DOHH2 (cell line): ENCODE data around the gene MAP2.
"Not testable (repeated sequence)": the region's sequence is repeated elsewhere in the genome, so short reads cannot be mapped to it uniquely, and the experiment has no call there.

ENCODE experiments used
- H3F3A ChIP-seq: fragments of 200-600 bp; sonication (generic), shearing (Covaris generic); 2 replicates; pipeline ENCODE4 v1.6.0; 2016; ENCODE audit warnings: antibody characterized with exemption, mild to moderate bottlenecking; ENCODE audit not compliant: control insufficient read depth, insufficient read depth
- H3K27ac ChIP-seq: fragments of 200-600 bp; sonication (generic); 2 replicates; pipeline ENCODE4 v1.5.1; 2014; ENCODE audit warnings: low read depth, mild to moderate bottlenecking, low read length, moderate library complexity
- H3K27me3 ChIP-seq: fragments of 200-600 bp; sonication (generic); 2 replicates; pipeline ENCODE4 v1.6.1; 2014; ENCODE audit warnings: mild to moderate bottlenecking, low read length, mixed read lengths; ENCODE audit not compliant: control insufficient read depth
- H3K36me3 ChIP-seq: fragments of 200-600 bp; sonication (generic); 2 replicates; pipeline ENCODE4 v1.6.1; 2014; ENCODE audit warnings: mild to moderate bottlenecking, low read length, moderate library complexity, mixed read lengths; ENCODE audit not compliant: control insufficient read depth
- H3K4me1 ChIP-seq: fragments of 200-600 bp; sonication (generic); 2 replicates; pipeline ENCODE4 v1.6.1; 2014; ENCODE audit warnings: mild to moderate bottlenecking, low read length, mixed read lengths; ENCODE audit not compliant: control insufficient read depth
- H3K4me2 ChIP-seq: fragments of 200-600 bp; sonication (generic); 2 replicates; pipeline ENCODE4 v1.6.0; 2014; ENCODE audit warnings: mild to moderate bottlenecking, low read length, moderate library complexity
- H3K4me3 ChIP-seq: fragments of 200-600 bp; sonication (generic); 2 replicates; pipeline ENCODE4 v1.5.1; 2014; ENCODE audit warnings: mild to moderate bottlenecking, low read length, mixed read lengths
- H3K79me2 ChIP-seq: fragments of 200-600 bp; sonication (generic); 2 replicates; pipeline ENCODE4 v1.6.1; 2014; ENCODE audit warnings: mild to moderate bottlenecking, low read length, mixed read lengths; ENCODE audit not compliant: control insufficient read depth
- H3K9me2 ChIP-seq: fragments of 200-600 bp; sonication (generic); replicated peaks from 2 replicates; pipeline ENCODE4 v1.6.1; 2014; ENCODE audit warnings: mild to moderate bottlenecking, low read length, mixed read lengths; ENCODE audit not compliant: control insufficient read depth
- H3K9me3 ChIP-seq: fragments of 200-600 bp; sonication (generic); 2 replicates; pipeline ENCODE4 v1.6.1; 2014; ENCODE audit warnings: antibody characterized with exemption, low read length, mixed read lengths; ENCODE audit not compliant: control insufficient read depth, insufficient read depth
- H4K20me1 ChIP-seq: fragments of 200-600 bp; sonication (generic); 2 replicates; pipeline ENCODE4 v1.6.0; 2014; ENCODE audit warnings: low read depth, mild to moderate bottlenecking, antibody characterized with exemption, low read length, moderate library complexity; ENCODE audit not compliant: control insufficient read depth, insufficient read depth
- EZH2phosphoT487 ChIP-seq: fragments of 200-600 bp; sonication (generic); IDR thresholded peaks from 2 replicates; pipeline ENCODE4 v1.6.1; 2017; ENCODE audit warnings: borderline replicate concordance, mild to moderate bottlenecking, antibody characterized with exemption, low read length, moderate library complexity, mixed read lengths
- TF ChIP-seq, protein P1 (sequence below): fragments of 200-600 bp; sonication (generic); IDR thresholded peaks from one replicate; pipeline ENCODE4 v1.5.1; 2014; ENCODE audit warnings: antibody characterized with exemption, mild to moderate bottlenecking, low read depth, low read length; ENCODE audit not compliant: poor library complexity, severe bottlenecking

MAP2 gene

DNA sequence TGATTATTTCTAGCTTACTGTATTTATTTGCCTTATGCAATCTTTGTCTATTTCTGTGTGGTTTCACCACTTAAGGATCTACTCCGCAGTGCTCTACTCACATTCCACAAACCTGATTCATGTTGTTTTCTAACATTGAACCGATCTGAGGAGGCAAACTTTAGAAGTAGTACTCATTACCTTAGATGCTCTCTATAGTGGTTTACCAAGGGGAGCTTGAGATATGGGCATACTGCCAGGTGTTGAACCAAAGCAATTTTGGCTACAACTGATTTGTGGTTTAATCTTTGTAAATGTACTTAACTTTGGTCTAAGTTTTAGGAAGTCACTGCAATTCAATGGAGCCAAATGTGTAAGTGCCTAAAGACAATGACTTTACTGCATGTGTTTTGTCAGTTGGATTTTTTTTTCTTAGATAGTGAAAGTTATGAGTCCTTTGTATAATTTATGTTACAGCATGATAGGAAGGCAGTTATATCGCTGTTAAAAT is 50.1 kb downstream of the MAP2 start:
- Histone ChIP-seq H3K27me3 (no peaks in the 10 kb centered on the region), H3K4me2 (no peak overlapping the region), H3K9me3 (no peaks in the 10 kb centered on the region), H3K4me3 (no peak overlapping the region), H3K36me3 (no peaks in the 10 kb centered on the region), H3K27ac (no peak overlapping the region), H4K20me1 (no peaks in the 10 kb centered on the region), H3K4me1 (peaks cover 8% of the 10 kb centered on the region), H3K79me2 (no peaks in the 10 kb centered on the region), H3F3A (no peaks in the 10 kb centered on the region), H3K9me2 (no peaks in the 10 kb centered on the region)
- TF ChIP-seq, protein P1, sequence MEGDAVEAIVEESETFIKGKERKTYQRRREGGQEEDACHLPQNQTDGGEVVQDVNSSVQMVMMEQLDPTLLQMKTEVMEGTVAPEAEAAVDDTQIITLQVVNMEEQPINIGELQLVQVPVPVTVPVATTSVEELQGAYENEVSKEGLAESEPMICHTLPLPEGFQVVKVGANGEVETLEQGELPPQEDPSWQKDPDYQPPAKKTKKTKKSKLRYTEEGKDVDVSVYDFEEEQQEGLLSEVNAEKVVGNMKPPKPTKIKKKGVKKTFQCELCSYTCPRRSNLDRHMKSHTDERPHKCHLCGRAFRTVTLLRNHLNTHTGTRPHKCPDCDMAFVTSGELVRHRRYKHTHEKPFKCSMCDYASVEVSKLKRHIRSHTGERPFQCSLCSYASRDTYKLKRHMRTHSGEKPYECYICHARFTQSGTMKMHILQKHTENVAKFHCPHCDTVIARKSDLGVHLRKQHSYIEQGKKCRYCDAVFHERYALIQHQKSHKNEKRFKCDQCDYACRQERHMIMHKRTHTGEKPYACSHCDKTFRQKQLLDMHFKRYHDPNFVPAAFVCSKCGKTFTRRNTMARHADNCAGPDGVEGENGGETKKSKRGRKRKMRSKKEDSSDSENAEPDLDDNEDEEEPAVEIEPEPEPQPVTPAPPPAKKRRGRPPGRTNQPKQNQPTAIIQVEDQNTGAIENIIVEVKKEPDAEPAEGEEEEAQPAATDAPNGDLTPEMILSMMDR, result no peak
- no peak for TF ChIP-seq EZH2phosphoT487

DNA sequence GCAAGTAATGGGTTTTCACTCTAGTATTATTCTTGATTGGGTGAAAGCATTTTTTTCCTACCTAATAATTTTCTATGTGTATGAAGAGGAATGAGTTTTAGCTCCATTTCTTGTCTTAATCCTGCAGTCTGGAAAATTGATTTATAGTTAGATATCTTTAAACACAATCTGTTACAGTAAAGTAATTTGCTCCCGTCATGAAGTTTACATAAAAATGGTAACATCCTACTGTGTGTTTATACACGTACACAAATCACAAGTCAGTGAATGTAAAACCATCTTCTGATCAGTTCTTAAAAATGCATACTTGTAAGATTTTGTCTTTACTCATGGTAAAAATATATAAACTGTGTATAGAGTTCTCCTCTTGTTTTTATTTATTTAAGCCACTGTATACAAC is 51.1 kb downstream of the MAP2 start:
- H3K27ac ChIP-seq, result no peak overlapping the region
- H3K79me2 ChIP-seq, result no peaks in the 10 kb centered on the region
- H3K4me1 ChIP-seq, result peaks cover 8% of the 10 kb centered on the region
- no peaks in the 10 kb centered on the region for H3K9me2 ChIP-seq
- H4K20me1 ChIP-seq, result no peaks in the 10 kb centered on the region
- H3K4me3 ChIP-seq, result no peak overlapping the region
- no peak overlapping the region for H3K4me2 ChIP-seq
- H3K27me3 ChIP-seq, result no peaks in the 10 kb centered on the region
- H3K36me3 ChIP-seq, result no peaks in the 10 kb centered on the region
- no peaks in the 10 kb centered on the region for H3F3A ChIP-seq
- H3K9me3 ChIP-seq, result no peaks in the 10 kb centered on the region
- no peak for TF ChIP-seq EZH2phosphoT487
- TF ChIP-seq, protein P1, result no peak

DNA sequence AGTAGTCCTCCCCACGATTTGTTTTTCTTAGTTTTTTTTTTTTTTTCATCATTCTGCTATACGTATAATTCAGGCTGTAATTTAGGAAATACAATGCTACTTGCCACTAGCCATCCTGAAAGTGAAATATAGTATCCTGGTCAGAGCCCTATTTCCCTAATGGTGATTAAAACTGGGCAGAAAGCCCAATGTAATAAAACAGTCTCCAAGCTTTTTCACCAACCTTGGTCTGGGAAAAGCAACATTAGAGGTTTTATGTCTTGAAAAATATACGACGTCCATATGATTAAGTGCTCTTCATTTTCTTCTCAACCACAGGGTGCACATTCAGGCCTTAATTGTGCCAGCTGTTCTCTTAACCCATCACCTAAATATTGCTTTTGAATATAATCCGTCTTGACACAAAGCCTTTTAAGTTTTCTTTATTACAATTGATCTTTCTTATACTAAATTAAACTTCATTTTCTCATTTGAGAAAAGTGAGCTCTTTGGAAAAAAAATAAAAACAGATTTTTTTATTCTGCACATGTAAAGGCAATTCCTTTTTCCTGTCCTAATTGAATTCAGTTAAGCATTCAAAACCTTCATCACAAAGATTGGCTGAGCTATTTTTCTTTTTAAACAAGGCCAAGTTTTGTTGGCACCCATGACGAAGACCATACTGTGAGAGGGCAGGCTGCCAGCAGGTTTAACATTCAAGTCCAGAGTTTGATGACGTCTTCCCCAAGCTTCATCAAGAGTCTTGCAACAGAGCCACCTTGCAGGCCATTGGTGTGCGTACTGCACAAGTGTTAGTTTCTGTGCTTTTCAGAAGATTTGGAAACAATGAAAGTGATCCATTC is 52.7 kb downstream of the MAP2 start:
- H3K79me2 ChIP-seq, result no peaks in the 10 kb centered on the region
- peaks cover 8% of the 10 kb centered on the region for H3K4me1 ChIP-seq
- no peaks in the 10 kb centered on the region for H3F3A ChIP-seq
- H3K9me2 ChIP-seq, result no peaks in the 10 kb centered on the region
- no peak overlapping the region for H3K4me3 ChIP-seq
- no peak overlapping the region for H3K27ac ChIP-seq
- TF ChIP-seq, protein P1, result no peak
- TF ChIP-seq EZH2phosphoT487, result no peak
- no peaks in the 10 kb centered on the region for H3K27me3 ChIP-seq
- no peaks in the 10 kb centered on the region for H3K36me3 ChIP-seq
- no peak overlapping the region for H3K4me2 ChIP-seq
- H4K20me1 ChIP-seq, result no peaks in the 10 kb centered on the region
- H3K9me3 ChIP-seq, result no peaks in the 10 kb centered on the region

DNA sequence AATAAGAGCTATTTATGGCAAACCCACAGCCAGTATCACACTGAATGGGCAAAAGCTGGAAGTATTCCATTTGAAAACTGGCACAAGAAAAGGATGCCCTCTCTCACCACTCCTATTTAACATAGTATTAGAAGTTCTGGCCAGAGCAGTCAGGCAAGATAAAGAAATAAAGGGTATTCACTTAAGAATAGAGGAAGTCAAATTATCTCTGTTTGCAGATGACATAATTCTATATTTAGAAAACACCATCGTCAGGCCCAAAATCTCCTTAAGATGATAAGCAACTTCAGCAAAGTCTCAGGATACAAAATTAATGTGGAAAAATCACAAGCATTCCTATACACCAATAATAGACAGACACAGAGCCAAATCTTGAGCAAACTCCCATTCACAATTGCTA is 68.4 kb downstream of the MAP2 start:
- not testable (repeated sequence) for H3K4me1 ChIP-seq, H3K4me3 ChIP-seq, H3K36me3 ChIP-seq, H3K9me3 ChIP-seq, H3F3A ChIP-seq, H4K20me1 ChIP-seq, H3K27me3 ChIP-seq, H3K27ac ChIP-seq, H3K79me2 ChIP-seq, H3K9me2 ChIP-seq, H3K4me2 ChIP-seq

DNA sequence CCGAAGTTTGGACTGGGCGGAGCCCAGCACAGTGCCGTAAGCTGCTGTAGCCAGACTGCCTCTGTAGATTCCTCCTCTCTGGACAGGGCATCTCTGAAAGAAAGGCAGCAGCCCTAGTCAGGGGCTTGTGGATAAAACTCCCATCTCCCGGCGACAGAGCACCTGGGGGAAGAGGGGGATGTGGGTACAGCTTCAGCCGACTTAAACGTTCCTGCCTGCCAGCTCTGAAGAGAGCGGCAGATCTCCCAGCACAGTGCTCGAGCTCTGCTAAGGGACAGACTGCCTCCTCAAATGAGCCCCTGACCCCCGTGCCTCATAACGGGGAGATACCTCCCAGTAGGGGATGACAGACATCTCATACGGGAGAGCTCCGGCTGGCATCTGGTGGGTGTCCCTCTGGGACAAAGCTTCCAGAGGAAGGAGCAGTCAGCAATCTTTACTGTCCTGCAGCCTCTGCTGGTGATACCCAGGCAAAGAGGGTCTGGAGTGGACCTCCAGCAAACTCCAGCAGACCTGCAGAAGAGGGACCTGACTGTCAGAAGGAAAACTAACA is 71.3 kb downstream of the MAP2 start:
- H3K27me3 ChIP-seq, H3K36me3 ChIP-seq, H3K9me2 ChIP-seq, H3K9me3 ChIP-seq, H3K79me2 ChIP-seq, H3K27ac ChIP-seq, H3K4me3 ChIP-seq, H3K4me1 ChIP-seq, H4K20me1 ChIP-seq, H3F3A ChIP-seq, H3K4me2 ChIP-seq: not testable (repeated sequence)
